Endodermal cell (in vitro differentiated cells): ENCODE data around the gene ERG. TPM values are rescaled to one million over a fixed set of nuclear protein-coding genes. Genes with fewer than 3 reads are reported as not detected.
A peak's percentile ranks its signal among the peaks of the same experiment; 100 is the strongest.

Source experiments
- DNase-seq: peaks from one replicate; pipeline ENCODE4 v3.0.0-alpha.2; 2017
- H3K27ac ChIP-seq: 2 replicates; pipeline ENCODE4 v1.5.1; 2013; ENCODE audit warnings: mild to moderate bottlenecking, low read depth, low read length, moderate library complexity
- H3K27me3 ChIP-seq: 2 replicates; pipeline ENCODE4 v1.6.1; 2013; ENCODE audit warnings: mild to moderate bottlenecking, low read length, moderate library complexity; ENCODE audit not compliant: insufficient read depth, control insufficient read depth, poor library complexity, severe bottlenecking
- H3K36me3 ChIP-seq: 2 replicates; pipeline ENCODE4 v1.7.0; 2013; ENCODE audit warnings: mild to moderate bottlenecking, low read length, moderate library complexity; ENCODE audit not compliant: control insufficient read depth, insufficient read depth
- H3K4me1 ChIP-seq: one replicate; pipeline ENCODE4 v1.7.0; 2013; ENCODE audit warnings: low read length; ENCODE audit not compliant: control insufficient read depth, insufficient read depth
- H3K4me3 ChIP-seq: 2 replicates; pipeline ENCODE4 v1.5.1; 2013; ENCODE audit warnings: mild to moderate bottlenecking, low read length, moderate library complexity
- H3K9ac ChIP-seq: 2 replicates; pipeline ENCODE4 v1.6.1; 2013; ENCODE audit warnings: mild to moderate bottlenecking, low read length, moderate library complexity; ENCODE audit not compliant: poor library complexity, severe bottlenecking; ENCODE audit errors: extremely low read depth
- H3K9me3 ChIP-seq: 2 replicates; pipeline ENCODE4 v1.6.1; 2013; ENCODE audit warnings: mild to moderate bottlenecking, low read length, moderate library complexity; ENCODE audit not compliant: control insufficient read depth
- H3K27ac Mint-ChIP-seq: 2 replicates; pipeline ENCODE4 v1.8.0; 2020; ENCODE audit warnings: mixed read lengths
- H3K27me3 Mint-ChIP-seq: 2 replicates; pipeline ENCODE4 v1.8.0; 2021; ENCODE audit warnings: mild to moderate bottlenecking, mixed read lengths; ENCODE audit not compliant: insufficient read depth
- H3K36me3 Mint-ChIP-seq: 2 replicates; pipeline ENCODE4 v1.8.0; 2020; ENCODE audit warnings: low read depth, mixed read lengths
- H3K4me1 Mint-ChIP-seq: 2 replicates; pipeline ENCODE4 v1.8.0; 2020; ENCODE audit warnings: mixed read lengths
- H3K4me3 Mint-ChIP-seq: 2 replicates; pipeline ENCODE4 v1.8.0; 2020; ENCODE audit warnings: mild to moderate bottlenecking, moderate library complexity, mixed read lengths
- H3K9me3 Mint-ChIP-seq: 2 replicates; pipeline ENCODE4 v1.8.0; 2020; ENCODE audit warnings: mild to moderate bottlenecking, mixed read lengths
- WGBS, 2 experiments: methylation state at CpG; one replicate each; pipeline versions ENCODE4 v1.1.5 to v1.1.7; 2013; ENCODE audit warnings: missing lambda C conversion rate in 2 of 2, mixed read lengths in 1 of 2; ENCODE audit not compliant: insufficient coverage in 1 of 2, insufficient read length in 1 of 2; 5-methylcytosine and 5-hydroxymethylcytosine counted together
- total RNA-seq, 2 donors: library from RNA; stranded (reverse); fragmentation: NEBNext Ultra II Directional in 1 of 2; extraction: Animal tissue kit (Norgen Biotek cat#: 25700) in 1 of 2; gene quantifications; 2 replicates in 1 of 2; 3 replicates in 1 of 2; pipeline ENCODE4 v1.2.1, GENCODE V29; 2021
- TF ChIP-seq, protein P1 (sequence below): fragments of 200-600 bp; sonication (generic); conservative IDR thresholded peaks from 2 replicates; pipeline ENCODE4 v1.5.0; 2021; ENCODE audit warnings: antibody characterized with exemption, mild to moderate bottlenecking

The ERG gene
- total RNA-seq, 2 donors from 2014 or later, result not detected

DNA sequence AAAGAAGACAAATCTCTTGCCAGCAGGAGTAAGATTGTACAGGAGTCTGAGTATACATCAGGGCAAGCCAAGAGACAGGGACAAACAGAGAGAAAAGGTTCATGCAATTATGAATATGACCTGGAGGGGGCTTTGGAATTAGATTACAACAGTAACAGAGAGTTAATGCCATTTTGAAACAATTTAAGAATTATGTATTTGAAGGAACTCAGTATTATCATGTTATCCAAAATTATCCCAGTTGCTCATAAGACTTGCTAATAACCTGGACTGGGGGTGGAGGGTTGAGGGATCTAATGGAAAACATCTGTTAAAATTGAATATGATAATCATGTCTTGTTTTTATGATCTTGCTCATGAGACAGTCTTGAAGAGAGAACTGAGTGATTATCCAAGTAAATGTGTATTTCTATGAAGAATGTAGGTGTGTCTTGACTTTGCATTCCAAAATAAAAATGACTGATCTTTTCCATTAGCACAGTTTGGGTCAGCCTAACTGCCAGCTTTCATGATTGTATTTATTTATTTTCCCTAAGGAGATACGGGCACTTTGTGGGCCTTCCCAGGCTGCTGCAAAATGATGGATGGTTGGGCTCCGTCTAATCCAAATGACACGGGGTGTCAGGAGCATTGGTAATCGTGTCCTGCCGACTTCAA lies 117.7 kb downstream of the ERG start:
- Histone ChIP-seq H3K36me3 (no peaks in the 10 kb centered on the region), H3K9ac (no peak overlapping the region), H3K27me3 (no peaks in the 10 kb centered on the region), H3K4me3 (no peak overlapping the region), H3K9me3 (no peaks in the 10 kb centered on the region), H3K4me1 (no peaks in the 10 kb centered on the region), H3K27ac (no peak overlapping the region)
- Mint-ChIP-seq H3K4me1 (no peaks in the 10 kb centered on the region), H3K9me3 (peaks cover 2% of the 10 kb centered on the region), H3K4me3 (no peak overlapping the region), H3K27ac (no peak overlapping the region), H3K36me3 (no peaks in the 10 kb centered on the region), H3K27me3 (no peaks in the 10 kb centered on the region)
- no peak for DNase-seq
- 97 to 100% methylated on average over 1 to 5 of the region's 5 CpGs for WGBS, 2 experiments
- TF ChIP-seq, protein P1, sequence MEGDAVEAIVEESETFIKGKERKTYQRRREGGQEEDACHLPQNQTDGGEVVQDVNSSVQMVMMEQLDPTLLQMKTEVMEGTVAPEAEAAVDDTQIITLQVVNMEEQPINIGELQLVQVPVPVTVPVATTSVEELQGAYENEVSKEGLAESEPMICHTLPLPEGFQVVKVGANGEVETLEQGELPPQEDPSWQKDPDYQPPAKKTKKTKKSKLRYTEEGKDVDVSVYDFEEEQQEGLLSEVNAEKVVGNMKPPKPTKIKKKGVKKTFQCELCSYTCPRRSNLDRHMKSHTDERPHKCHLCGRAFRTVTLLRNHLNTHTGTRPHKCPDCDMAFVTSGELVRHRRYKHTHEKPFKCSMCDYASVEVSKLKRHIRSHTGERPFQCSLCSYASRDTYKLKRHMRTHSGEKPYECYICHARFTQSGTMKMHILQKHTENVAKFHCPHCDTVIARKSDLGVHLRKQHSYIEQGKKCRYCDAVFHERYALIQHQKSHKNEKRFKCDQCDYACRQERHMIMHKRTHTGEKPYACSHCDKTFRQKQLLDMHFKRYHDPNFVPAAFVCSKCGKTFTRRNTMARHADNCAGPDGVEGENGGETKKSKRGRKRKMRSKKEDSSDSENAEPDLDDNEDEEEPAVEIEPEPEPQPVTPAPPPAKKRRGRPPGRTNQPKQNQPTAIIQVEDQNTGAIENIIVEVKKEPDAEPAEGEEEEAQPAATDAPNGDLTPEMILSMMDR, result peak; percentile 41

DNA sequence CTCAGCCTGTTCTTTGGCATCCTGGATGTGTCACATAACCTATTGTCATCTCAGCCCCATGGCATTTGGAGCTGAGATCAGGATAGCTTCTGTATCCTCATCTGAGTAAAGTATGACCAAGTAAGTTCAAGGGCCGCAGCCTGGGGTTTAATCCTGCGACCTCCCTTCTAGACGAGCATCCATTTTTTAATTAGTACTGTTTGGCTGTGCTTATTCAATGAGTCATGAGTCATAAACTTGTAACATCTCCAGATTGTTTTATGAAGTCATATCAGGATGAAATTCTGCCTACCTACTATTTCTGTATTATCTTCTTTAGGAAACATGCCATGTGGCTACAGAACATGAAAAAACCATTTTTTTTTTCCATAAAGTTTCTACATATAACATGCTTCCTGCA lies 119.1 kb downstream of the ERG start:
- Histone ChIP-seq H3K4me3 (no peak overlapping the region), H3K9ac (no peak overlapping the region), H3K36me3 (no peaks in the 10 kb centered on the region), H3K27me3 (no peaks in the 10 kb centered on the region), H3K9me3 (peaks cover 9% of the 10 kb centered on the region), H3K4me1 (no peaks in the 10 kb centered on the region), H3K27ac (no peak overlapping the region)
- WGBS, 2 experiments, result 91 to 92% methylated on average over 2 to 3 of the region's 3 CpGs
- TF ChIP-seq, protein P1, result no peak
- H3K27me3 Mint-ChIP-seq, result no peaks in the 10 kb centered on the region
- H3K4me3 Mint-ChIP-seq, result no peak overlapping the region
- no peak overlapping the region for H3K27ac Mint-ChIP-seq
- DNase-seq, result no peak
- no peaks in the 10 kb centered on the region for H3K4me1 Mint-ChIP-seq
- no peaks in the 10 kb centered on the region for H3K36me3 Mint-ChIP-seq
- peaks cover 11% of the 10 kb centered on the region for H3K9me3 Mint-ChIP-seq

- Mint-ChIP-seq H3K9me3 (peaks cover 25% of the 10 kb centered on the region), H3K27ac (no peak overlapping the region), H3K36me3 (no peaks in the 10 kb centered on the region), H3K4me3 (no peak overlapping the region), H3K4me1 (no peaks in the 10 kb centered on the region), H3K27me3 (no peaks in the 10 kb centered on the region)
- Histone ChIP-seq H3K4me3 (no peak overlapping the region), H3K36me3 (no peaks in the 10 kb centered on the region), H3K9ac (no peak overlapping the region), H3K9me3 (peaks cover 22% of the 10 kb centered on the region), H3K27me3 (no peaks in the 10 kb centered on the region), H3K4me1 (no peaks in the 10 kb centered on the region), H3K27ac (no peak overlapping the region)
- TF ChIP-seq, protein P1, result peak; percentile 19
- 82 to 100% methylated on average over 2 to 5 of the region's 5 CpGs for WGBS, 2 experiments
- DNase-seq, result no peak
Observed at GRCh38 chr21:38377165-38378088, 120.8 kb downstream of the ERG start.
